ENCODE results near the gene TBC1D12.

GRCh38 chr10:94423627-94424026, 21.3 kb downstream of the TBC1D12 start:
- no peak for TF ChIP-seq CTCF (conservative IDR thresholded peaks at IDR 0.05; ENCODE audit: low read depth, low read length)
- no peak for TF ChIP-seq EZH2 (IDR thresholded peaks at IDR 0.05; ENCODE audit: borderline replicate concordance, low read depth, low read length, poor library complexity, severe bottlenecking)

Measured in A673 (cell line).